Erythroblast (primary cell): ENCODE data around the gene HIF1A.

Experiments
- DNase-seq, 2 experiments: peaks; one replicate each; lab custom pipeline; 2025; lab: John Stamatoyannopoulos, UW
- GATA1 ChIP-seq: IDR thresholded peaks from 2 replicates; pipeline ENCODE4 v1.6.1; 2011; ENCODE audit warnings: low read depth, mild to moderate bottlenecking, control low read depth, low read length, moderate library complexity
- POLR2A ChIP-seq: IDR thresholded peaks from 2 replicates; pipeline ENCODE4 v1.6.1; 2011; ENCODE audit warnings: mild to moderate bottlenecking, low read length

HIF1A gene

GRCh38 chr14:61710853-61711817 lies 15.8 kb downstream of the HIF1A start:
- no peak for TF ChIP-seq GATA1
- TF ChIP-seq POLR2A = no peak
- DNase-seq = peak in 1 of 2 experiments; percentile 45

- no peak for TF ChIP-seq POLR2A
- TF ChIP-seq GATA1 = no peak
- DNase-seq = no peak
Observed at GRCh38 chr14:61712137-61712536, 16.8 kb downstream of the HIF1A start.

- TF ChIP-seq GATA1 = no peak
- TF ChIP-seq POLR2A = no peak
Observed at GRCh38 chr14:61713724-61714437, 18.6 kb downstream of the HIF1A start.

GRCh38 chr14:61716956-61717355 lies 21.6 kb downstream of the HIF1A start:
- DNase-seq = no peak
- TF ChIP-seq POLR2A (no peak), GATA1 (no peak)

More at GRCh38 chr14:61713724-61714437, 18.6 kb downstream of the HIF1A start:
- DNase-seq = no peak

- no peak for TF ChIP-seq GATA1
- no peak for TF ChIP-seq POLR2A
Observed at GRCh38 chr14:61718039-61718438, 22.7 kb downstream of the HIF1A start.

GRCh38 chr14:61719344-61720293 lies 24.3 kb downstream of the HIF1A start:
- DNase-seq = peak; percentile 45 to 52
- TF ChIP-seq POLR2A (no peak), GATA1 (no peak)

More at GRCh38 chr14:61718039-61718438, 22.7 kb downstream of the HIF1A start:
- DNase-seq = no peak

GRCh38 chr14:61720294-61720661 lies 25.0 kb downstream of the HIF1A start:
- peak; percentile 15 to 37 for DNase-seq

GRCh38 chr14:61720741-61721140 lies 25.4 kb downstream of the HIF1A start:
- TF ChIP-seq POLR2A = no peak
- no peak for TF ChIP-seq GATA1

More at GRCh38 chr14:61720294-61720661, 25.0 kb downstream of the HIF1A start:
- TF ChIP-seq GATA1 (no peak), POLR2A (no peak)

GRCh38 chr14:61724133-61724532 lies 28.8 kb downstream of the HIF1A start:
- DNase-seq = no peak
- TF ChIP-seq GATA1 = no peak
- no peak for TF ChIP-seq POLR2A

More at GRCh38 chr14:61720741-61721140, 25.4 kb downstream of the HIF1A start:
- no peak for DNase-seq

- TF ChIP-seq GATA1 (no peak), POLR2A (no peak)
- DNase-seq = no peak
Observed at GRCh38 chr14:61726778-61727658, 31.7 kb downstream of the HIF1A start.

- TF ChIP-seq POLR2A = no peak
- TF ChIP-seq GATA1 = no peak
- peak; percentile 15 to 59 for DNase-seq
Observed at GRCh38 chr14:61730756-61731373, 35.6 kb downstream of the HIF1A start.
